SK-N-SH (cell line): Measurements from ENCODE around the gene SYT3. TPM values are rescaled to one million over a fixed set of nuclear protein-coding genes. Genes with fewer than 3 reads are reported as not detected.

Experiments used
- CTCF ChIA-PET: fragments of 300-600, 350-600 bp; formaldehyde crosslinking; extraction: SDS; loops from one replicate; lab custom pipeline; 2021; lab: Yijun Ruan, JAX
- POLR2A ChIA-PET: fragments of 350-600 bp; sonication (Branson Sonifier 250); formaldehyde crosslinking; extraction: SDS; loops from one replicate; lab custom pipeline; 2020; ENCODE audit warnings: antibody characterized with exemption, inconsistent platforms; lab: Yijun Ruan, JAX
- DNase-seq: peaks from one replicate; pipeline ENCODE4 v3.0.0; 2012
- H2AFZ ChIP-seq: fragments of 200-600 bp; sonication (generic); 2 replicates; pipeline ENCODE4 v1.8.1; 2016; ENCODE audit warnings: antibody characterized with exemption, mild to moderate bottlenecking, low read depth
- H3F3A ChIP-seq: fragments of 200-600 bp; sonication (generic); replicated peaks from 2 replicates; pipeline ENCODE3; 2016; ENCODE audit warnings: antibody characterized with exemption, mild to moderate bottlenecking; ENCODE audit not compliant: insufficient read depth
- H3K27ac ChIP-seq, 2 experiments: fragments of 200-500 bp in 1 of 2; fragments of 200-600 bp in 1 of 2; sonication (Bioruptor generic) in 1 of 2; sonication (generic), shearing (Covaris generic) in 1 of 2; 2 replicates each; pipeline versions ENCODE4 v1.5.1 to v1.6.1; 2014 to 2016; ENCODE audit warnings: low read depth in 2 of 2, inconsistent platforms in 1 of 2, low read length in 1 of 2, mild to moderate bottlenecking in 1 of 2, mixed read lengths in 1 of 2
- H3K27me3 ChIP-seq: fragments of 200-600 bp; sonication (generic), shearing (Covaris generic); 2 replicates; pipeline ENCODE4 v1.6.1; 2016; ENCODE audit warnings: mixed run types; ENCODE audit not compliant: insufficient read depth
- H3K36me3 ChIP-seq, 2 experiments: fragments of 200-500 bp in 1 of 2; fragments of 200-600 bp in 1 of 2; sonication (Bioruptor generic) in 1 of 2; sonication (generic) in 1 of 2; replicated peaks in 1 of 2; 2 replicates each; pipeline versions ENCODE3 to v1.5.1; 2014 to 2016; ENCODE audit warnings: low read length in 1 of 2, mild to moderate bottlenecking in 1 of 2; ENCODE audit not compliant: insufficient read depth in 2 of 2, control insufficient read depth in 1 of 2
- H3K4me1 ChIP-seq, 2 experiments: fragments of 200-500 bp in 1 of 2; fragments of 200-600 bp in 1 of 2; sonication (Bioruptor generic) in 1 of 2; sonication (generic), shearing (Covaris generic) in 1 of 2; 2 replicates each; pipeline versions ENCODE4 v1.5.1 to v1.6.1; 2014 to 2016; ENCODE audit warnings: low read depth in 1 of 2, low read length in 1 of 2, mixed run types in 1 of 2; ENCODE audit not compliant: insufficient read depth in 2 of 2, control insufficient read depth in 1 of 2
- H3K4me2 ChIP-seq: fragments of 200-600 bp; sonication (generic), shearing (Covaris generic); 2 replicates; pipeline ENCODE4 v1.6.1; 2017; ENCODE audit warnings: mixed run types
- H3K4me3 ChIP-seq, 2 experiments: fragments of 200-500 bp in 1 of 2; fragments of 200-600 bp in 1 of 2; sonication (Bioruptor generic) in 1 of 2; sonication (generic), shearing (Covaris generic) in 1 of 2; 2 replicates each; pipeline versions ENCODE4 v1.5.1 to v1.8.1; 2014 to 2016; ENCODE audit warnings: low read depth in 2 of 2, inconsistent platforms in 1 of 2, low read length in 1 of 2, mild to moderate bottlenecking in 1 of 2, mixed read lengths in 1 of 2, moderate library complexity in 1 of 2
- H3K79me2 ChIP-seq: fragments of 200-600 bp; sonication (generic); 2 replicates; pipeline ENCODE4 v1.8.1; 2017; ENCODE audit warnings: mild to moderate bottlenecking; ENCODE audit not compliant: insufficient read depth
- H3K9ac ChIP-seq: fragments of 200-600 bp; sonication (generic); 2 replicates; pipeline ENCODE4 v1.6.1; 2017; ENCODE audit warnings: mixed run types
- H3K9me2 ChIP-seq: fragments of 200-600 bp; sonication (generic); 2 replicates; pipeline ENCODE4 v1.6.1; 2017; ENCODE audit warnings: mixed run types
- H3K9me3 ChIP-seq: fragments of 200-600 bp; sonication (generic); 2 replicates; pipeline ENCODE4 v1.6.1; 2017; ENCODE audit warnings: mixed run types, mild to moderate bottlenecking, moderate library complexity
- H4K20me1 ChIP-seq: fragments of 200-600 bp; sonication (generic); 2 replicates; pipeline ENCODE4 v1.6.1; 2017; ENCODE audit warnings: mild to moderate bottlenecking, mixed run types; ENCODE audit not compliant: insufficient read depth
- EP300 ChIP-seq, 2 experiments: IDR thresholded peaks; 2 replicates each; pipeline versions ENCODE4 v1.4.0 to v1.6.1; 2012; ENCODE audit warnings: borderline replicate concordance in 1 of 2, low read depth in 1 of 2, low read length in 1 of 2
- FOSL2 ChIP-seq: IDR thresholded peaks from 2 replicates; pipeline ENCODE4 v1.4.0; 2012; ENCODE audit warnings: low read depth, mild to moderate bottlenecking, moderate library complexity, borderline replicate concordance
- FOXJ3 ChIP-seq: sonication (generic); formaldehyde crosslinking; IDR thresholded peaks from 2 replicates; pipeline ENCODE4 v1.5.1; 2020; ENCODE audit warnings: mild to moderate bottlenecking, missing genetic modification reagents
- GABPA ChIP-seq: IDR thresholded peaks from 2 replicates; pipeline ENCODE4 v1.4.0; 2012; ENCODE audit warnings: low read depth, mild to moderate bottlenecking
- JUND ChIP-seq: IDR thresholded peaks from 2 replicates; pipeline ENCODE4 v1.4.0; 2012
- NFIC ChIP-seq: IDR thresholded peaks from 2 replicates; pipeline ENCODE4 v1.4.0; 2012; ENCODE audit warnings: borderline replicate concordance
- RAD21 ChIP-seq: IDR thresholded peaks from 2 replicates; pipeline ENCODE4 v1.6.1; 2012; ENCODE audit warnings: mild to moderate bottlenecking, low read length
- RCOR1 ChIP-seq: fragments of 150-350 bp; IDR thresholded peaks from 2 replicates; pipeline ENCODE4 v1.6.1; 2017; ENCODE audit warnings: antibody characterized with exemption, low read length
- RFX5 ChIP-seq: IDR thresholded peaks from 2 replicates; pipeline ENCODE4 v1.6.1; 2012; ENCODE audit warnings: mild to moderate bottlenecking, improper control_type of control experiment, low read length
- RXRA ChIP-seq: IDR thresholded peaks from 2 replicates; pipeline ENCODE4 v1.4.0; 2012; ENCODE audit warnings: low read depth, mild to moderate bottlenecking, borderline replicate concordance
- SIN3A ChIP-seq: IDR thresholded peaks from 2 replicates; pipeline ENCODE4 v1.6.1; 2012; ENCODE audit warnings: low read depth, mild to moderate bottlenecking, low read length, moderate library complexity, borderline replicate concordance
- TAF1 ChIP-seq: IDR thresholded peaks from 2 replicates; pipeline ENCODE4 v1.6.1; 2012; ENCODE audit warnings: low read depth, mild to moderate bottlenecking, low read length, moderate library complexity, borderline replicate concordance
- TCF12 ChIP-seq: IDR thresholded peaks from 2 replicates; pipeline ENCODE4 v1.4.0; 2012
- WGBS: methylation state at CpG from one replicate; pipeline ENCODE4 v1.1.6; 2017; ENCODE audit warnings: low lambda C conversion rate; 5-methylcytosine and 5-hydroxymethylcytosine counted together
- polyA plus RNA-seq, 3 experiments: library from polyadenylated mRNA; depleted of rRNA; stranded (reverse); fragments of >200 nt; gene quantifications; 2 replicates each; pipeline ENCODE4 v1.2.3, GENCODE V29; 2012
- TF ChIP-seq, protein P1 (sequence below): fragments of 200-600 bp; sonication (generic); IDR thresholded peaks from 2 replicates; pipeline ENCODE4 v1.6.1; 2017; ENCODE audit warnings: antibody characterized with exemption, mild to moderate bottlenecking, moderate library complexity

SYT3 gene
- polyA plus RNA-seq, 1 of the 3 experiments (the other 2 are of a cell fraction), result 0.94 TPM

DNA sequence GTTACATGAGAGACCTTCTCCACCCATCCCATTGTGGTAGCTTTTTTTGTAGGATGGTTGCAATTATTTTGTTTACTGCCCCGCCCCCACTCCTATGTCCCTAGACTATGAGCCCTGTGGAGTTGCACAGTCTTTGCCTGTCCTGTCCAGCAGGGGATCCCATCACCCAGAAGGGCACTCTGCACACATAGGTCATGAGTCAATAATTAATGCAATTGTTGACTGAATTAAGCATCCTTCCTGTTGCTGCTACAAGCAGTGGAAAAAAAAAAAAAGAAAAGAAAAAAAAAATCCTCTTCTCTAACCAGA lies 23.8 kb upstream of the SYT3 start:
- peaks cover 0 to 7% of the 10 kb centered on the region in 2 experiments; a peak in 1 of 4 replicates for H3K4me1 ChIP-seq
- no peak overlapping the region for H3K4me3 ChIP-seq
- H3K4me2 ChIP-seq, result no peak overlapping the region
- H3K27ac ChIP-seq, result no peak overlapping the region
- ChIA-PET POLR2A (no interaction called here), CTCF (interaction anchor here (1.1 kb wide), 1 partner anchor 107 kb away, joined by 4 read pairs; no protein-coding TSS in a partner anchor)
- H3K36me3 ChIP-seq, result no peaks in the 10 kb centered on the region
- peak; percentile 64 for DNase-seq
- no peak overlapping the region for H2AFZ ChIP-seq
- no peak overlapping the region for H3K9ac ChIP-seq
- TF ChIP-seq RAD21, result peak; percentile 10; the same call in 1 of the 2 replicates
- TF ChIP-seq TCF12, result no peak
- no peak for TF ChIP-seq TAF1
- no peak for TF ChIP-seq RCOR1
- no peak for TF ChIP-seq RXRA
- TF ChIP-seq GABPA, result no peak
- TF ChIP-seq SIN3A, result no peak
- TF ChIP-seq, protein P1, sequence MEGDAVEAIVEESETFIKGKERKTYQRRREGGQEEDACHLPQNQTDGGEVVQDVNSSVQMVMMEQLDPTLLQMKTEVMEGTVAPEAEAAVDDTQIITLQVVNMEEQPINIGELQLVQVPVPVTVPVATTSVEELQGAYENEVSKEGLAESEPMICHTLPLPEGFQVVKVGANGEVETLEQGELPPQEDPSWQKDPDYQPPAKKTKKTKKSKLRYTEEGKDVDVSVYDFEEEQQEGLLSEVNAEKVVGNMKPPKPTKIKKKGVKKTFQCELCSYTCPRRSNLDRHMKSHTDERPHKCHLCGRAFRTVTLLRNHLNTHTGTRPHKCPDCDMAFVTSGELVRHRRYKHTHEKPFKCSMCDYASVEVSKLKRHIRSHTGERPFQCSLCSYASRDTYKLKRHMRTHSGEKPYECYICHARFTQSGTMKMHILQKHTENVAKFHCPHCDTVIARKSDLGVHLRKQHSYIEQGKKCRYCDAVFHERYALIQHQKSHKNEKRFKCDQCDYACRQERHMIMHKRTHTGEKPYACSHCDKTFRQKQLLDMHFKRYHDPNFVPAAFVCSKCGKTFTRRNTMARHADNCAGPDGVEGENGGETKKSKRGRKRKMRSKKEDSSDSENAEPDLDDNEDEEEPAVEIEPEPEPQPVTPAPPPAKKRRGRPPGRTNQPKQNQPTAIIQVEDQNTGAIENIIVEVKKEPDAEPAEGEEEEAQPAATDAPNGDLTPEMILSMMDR, result peak; percentile 37
- TF ChIP-seq FOXJ3 (CRISPR knock-in tag), result no peak
- TF ChIP-seq RFX5, result no peak
- H3K9me2 ChIP-seq, result no peaks in the 10 kb centered on the region
- 86% methylated on average over 1 of the region's 1 CpG for WGBS
- H3F3A ChIP-seq, result peaks cover 6% of the 10 kb centered on the region
- H3K27me3 ChIP-seq, result no peaks in the 10 kb centered on the region
- H3K9me3 ChIP-seq, result no peaks in the 10 kb centered on the region
- H4K20me1 ChIP-seq, result no peaks in the 10 kb centered on the region
- no peaks in the 10 kb centered on the region for H3K79me2 ChIP-seq

DNA sequence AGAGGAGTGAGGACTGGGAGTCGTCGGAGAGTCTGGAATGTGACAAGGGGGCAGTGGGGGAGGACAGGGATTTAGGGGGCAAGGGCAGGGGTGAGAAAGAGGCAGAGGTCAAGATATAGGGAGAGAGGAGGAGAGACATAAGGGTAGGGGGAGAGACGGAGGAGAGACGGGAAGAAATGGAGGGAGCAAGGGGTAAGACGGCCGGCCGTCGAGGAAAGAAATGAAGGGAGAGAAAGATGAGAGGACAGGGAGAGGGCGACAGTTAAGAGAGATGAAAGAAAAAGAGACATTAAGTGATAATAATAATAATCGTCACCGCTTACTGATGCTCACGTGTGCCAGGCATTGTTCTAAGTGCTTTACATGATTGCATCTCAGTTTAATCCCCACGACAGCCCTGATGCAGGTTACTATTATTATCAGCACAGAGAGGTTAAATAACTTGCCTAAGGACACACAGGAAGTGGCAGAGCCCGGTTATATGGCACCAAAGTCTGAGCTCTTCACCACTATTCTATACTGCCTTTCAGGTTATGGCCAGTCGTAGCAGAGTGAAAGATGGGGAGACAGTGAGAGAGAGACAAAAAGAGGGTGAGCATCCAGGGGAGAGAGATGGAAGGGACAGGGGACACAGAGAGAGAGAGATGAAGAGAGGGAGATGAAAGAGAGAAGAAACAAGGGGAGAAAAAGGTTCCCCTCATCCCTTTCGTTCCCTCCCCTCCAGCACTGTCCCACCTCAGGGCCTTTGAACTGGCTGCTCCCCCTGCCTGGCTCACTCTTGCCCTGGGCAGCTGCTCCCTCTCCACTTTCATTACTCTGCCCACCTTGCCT lies 23.2 kb upstream of the SYT3 start:
- Histone ChIP-seq H3K27me3 (no peaks in the 10 kb centered on the region), H3K4me2 (no peak overlapping the region), H2AFZ (no peak overlapping the region), H3K27ac (no peak overlapping the region), H3K4me3 (no peak overlapping the region), H3K9ac (no peak overlapping the region), H4K20me1 (no peaks in the 10 kb centered on the region), H3K9me2 (no peaks in the 10 kb centered on the region), H3K36me3 (no peaks in the 10 kb centered on the region), H3K79me2 (no peaks in the 10 kb centered on the region), H3F3A (peaks cover 7% of the 10 kb centered on the region), H3K4me1 (peaks cover 0 to 7% of the 10 kb centered on the region in 2 experiments; a peak in 1 of 4 replicates), H3K9me3 (no peaks in the 10 kb centered on the region)
- 73% methylated on average over 16 of the region's 16 CpGs for WGBS
- ChIA-PET POLR2A (no interaction called here), CTCF (interaction anchor here (1.1 kb wide), 1 partner anchor 107 kb away, joined by 4 read pairs; no protein-coding TSS in a partner anchor)
- TF ChIP-seq NFIC (no peak), FOSL2 (no peak), JUND (no peak), RAD21 (no peak), EP300 (IDR thresholded peaks at IDR 0.05; ENCODE audit: borderline replicate concordance in 1 of 2, low read depth in 1 of 2, low read length in 1 of 2) (no peak)
- TF ChIP-seq, protein P1, result no peak
- no peak for DNase-seq
